OCI-LY7 (cell line): Measurements from ENCODE around the gene GRIA4.

Experiments used
- EZH2phosphoT487 ChIP-seq: fragments of 200-600 bp; sonication (generic); IDR thresholded peaks from 2 replicates; pipeline ENCODE4 v1.6.1; 2018; ENCODE audit warnings: low read depth, borderline replicate concordance, mild to moderate bottlenecking, mixed run types, antibody characterized with exemption, low read length, moderate library complexity, mixed read lengths
- TF ChIP-seq, protein P1 (sequence below): fragments of 200-600 bp; sonication (generic); conservative IDR thresholded peaks from 2 replicates; pipeline ENCODE4 v1.5.1; 2014; ENCODE audit warnings: mild to moderate bottlenecking, antibody characterized with exemption, low read length, moderate library complexity, mixed read lengths

DNA sequence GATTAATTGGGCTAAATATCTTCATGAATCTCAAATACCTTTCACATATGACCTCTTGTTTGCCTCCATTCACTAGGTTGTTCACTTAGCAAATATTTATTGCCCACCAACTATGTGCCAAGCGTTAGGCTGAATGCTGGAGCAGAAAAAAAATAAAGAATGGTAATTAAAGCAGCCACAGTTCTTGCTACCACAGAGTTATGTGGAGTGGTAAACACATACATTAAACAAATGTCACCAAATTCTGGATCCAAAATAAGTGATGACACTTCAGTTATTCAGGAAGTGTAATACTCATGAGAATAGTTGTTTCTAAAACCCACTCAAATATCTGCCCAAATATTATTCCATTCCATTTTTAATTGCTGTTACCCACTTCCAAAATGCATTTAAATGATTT lies 128.4 kb downstream of the GRIA4 start:
- TF ChIP-seq, protein P1, sequence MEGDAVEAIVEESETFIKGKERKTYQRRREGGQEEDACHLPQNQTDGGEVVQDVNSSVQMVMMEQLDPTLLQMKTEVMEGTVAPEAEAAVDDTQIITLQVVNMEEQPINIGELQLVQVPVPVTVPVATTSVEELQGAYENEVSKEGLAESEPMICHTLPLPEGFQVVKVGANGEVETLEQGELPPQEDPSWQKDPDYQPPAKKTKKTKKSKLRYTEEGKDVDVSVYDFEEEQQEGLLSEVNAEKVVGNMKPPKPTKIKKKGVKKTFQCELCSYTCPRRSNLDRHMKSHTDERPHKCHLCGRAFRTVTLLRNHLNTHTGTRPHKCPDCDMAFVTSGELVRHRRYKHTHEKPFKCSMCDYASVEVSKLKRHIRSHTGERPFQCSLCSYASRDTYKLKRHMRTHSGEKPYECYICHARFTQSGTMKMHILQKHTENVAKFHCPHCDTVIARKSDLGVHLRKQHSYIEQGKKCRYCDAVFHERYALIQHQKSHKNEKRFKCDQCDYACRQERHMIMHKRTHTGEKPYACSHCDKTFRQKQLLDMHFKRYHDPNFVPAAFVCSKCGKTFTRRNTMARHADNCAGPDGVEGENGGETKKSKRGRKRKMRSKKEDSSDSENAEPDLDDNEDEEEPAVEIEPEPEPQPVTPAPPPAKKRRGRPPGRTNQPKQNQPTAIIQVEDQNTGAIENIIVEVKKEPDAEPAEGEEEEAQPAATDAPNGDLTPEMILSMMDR = no peak
- no peak for TF ChIP-seq EZH2phosphoT487
